GM04504 (cell line): ENCODE data around the gene MAP2K1.
"Not testable (repeated sequence)": the region's sequence is repeated elsewhere in the genome, so short reads cannot be mapped to it uniquely, and the experiment has no call there.

Experiments used
- DNase-seq: peaks from one replicate; pipeline ENCODE4 v3.0.0-alpha.2; 2012; ENCODE audit warnings: low read depth

Gene MAP2K1

GRCh38 chr15:66476535-66476934 lies 89.8 kb downstream of the MAP2K1 start:
- no peak for DNase-seq

GRCh38 chr15:66477011-66477410 lies 90.3 kb downstream of the MAP2K1 start:
- DNase-seq: no peak

- no peak for DNase-seq
These were observed 93.6 kb downstream of the MAP2K1 start for GRCh38 chr15:66480267-66480666.

GRCh38 chr15:66481107-66481856 lies 94.6 kb downstream of the MAP2K1 start:
- no peak for DNase-seq

DNA sequence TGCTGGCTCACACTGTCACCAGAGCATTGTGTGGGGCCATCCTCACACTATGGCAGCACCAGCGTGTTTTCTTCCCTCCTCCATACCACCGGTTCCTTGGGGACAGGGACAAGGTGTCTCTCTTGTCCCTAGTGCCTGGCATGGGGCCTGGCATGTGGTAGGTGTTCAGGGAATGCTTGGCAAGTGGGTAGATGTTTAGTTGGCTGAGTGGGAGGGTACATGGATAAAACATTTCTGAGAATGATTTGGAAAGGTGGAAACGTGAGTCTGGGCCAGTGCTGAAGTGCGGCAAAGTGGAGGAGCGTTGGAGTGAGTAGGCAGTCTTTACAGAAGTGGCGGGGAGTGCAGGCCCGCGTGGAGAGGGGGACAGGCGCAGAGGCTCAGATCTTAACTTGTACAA lies 95.8 kb downstream of the MAP2K1 start:
- no peak for DNase-seq

DNA sequence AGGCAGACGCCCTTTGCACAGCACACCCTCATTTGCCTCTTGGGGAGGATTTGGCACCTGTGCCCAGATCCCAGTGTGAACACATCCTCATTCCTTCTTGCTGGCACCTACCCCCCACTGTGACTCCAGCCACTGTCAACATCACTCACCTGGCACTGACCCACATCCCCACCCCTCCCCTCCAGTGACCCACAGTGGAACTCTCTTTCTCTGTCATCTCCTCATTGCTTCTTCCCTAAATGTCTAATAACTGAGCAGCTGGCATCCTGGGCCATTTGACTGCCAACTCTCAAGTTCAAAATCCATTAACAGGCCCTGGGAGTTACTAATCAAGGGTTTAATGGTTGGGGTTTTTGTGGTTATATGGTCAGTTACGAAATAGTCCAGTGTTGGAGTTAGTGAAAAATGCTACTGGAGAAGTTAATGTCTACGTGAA lies 96.4 kb downstream of the MAP2K1 start:
- DNase-seq: no peak

GRCh38 chr15:66484539-66485112 lies 97.9 kb downstream of the MAP2K1 start:
- DNase-seq: no peak

DNA sequence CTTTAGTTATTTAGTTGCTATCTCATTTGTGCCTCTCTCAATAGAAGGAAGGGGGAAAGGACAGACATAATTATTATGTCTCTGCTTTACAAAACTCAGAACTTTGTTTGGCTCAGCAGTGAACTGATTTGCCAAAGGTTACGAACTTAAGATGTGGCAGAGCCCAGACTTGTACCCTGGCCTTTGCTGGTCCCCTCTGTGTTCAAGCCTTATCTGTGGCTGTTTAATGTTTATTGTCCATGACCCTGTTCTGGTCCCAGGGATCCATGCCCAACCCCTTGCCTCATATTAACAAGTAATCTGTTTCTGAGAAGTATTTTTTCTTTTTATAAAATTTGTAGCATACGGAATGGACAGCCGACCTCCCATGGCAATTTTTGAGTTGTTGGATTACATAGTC lies 100.2 kb downstream of the MAP2K1 start:
- no peak for DNase-seq

DNA sequence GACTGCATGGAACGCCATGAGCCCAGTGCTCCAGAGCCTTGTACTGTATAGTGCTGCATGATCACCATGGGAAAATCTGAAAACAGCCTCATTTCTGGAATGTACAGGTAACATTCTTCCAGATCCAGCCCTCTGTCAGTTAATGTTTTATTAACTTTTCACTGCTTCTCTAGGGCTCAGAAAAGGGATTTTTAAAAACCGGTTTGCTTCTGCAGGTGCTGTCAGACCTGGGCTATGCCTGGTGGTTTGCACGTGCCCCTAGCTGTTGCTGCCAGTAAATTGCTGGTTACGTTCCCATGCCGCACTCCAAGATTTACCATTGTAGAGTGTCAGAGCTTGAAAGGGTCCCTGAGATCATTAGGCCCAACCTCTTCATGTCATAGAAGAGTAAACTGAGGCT lies 101.8 kb downstream of the MAP2K1 start:
- DNase-seq: no peak

DNA sequence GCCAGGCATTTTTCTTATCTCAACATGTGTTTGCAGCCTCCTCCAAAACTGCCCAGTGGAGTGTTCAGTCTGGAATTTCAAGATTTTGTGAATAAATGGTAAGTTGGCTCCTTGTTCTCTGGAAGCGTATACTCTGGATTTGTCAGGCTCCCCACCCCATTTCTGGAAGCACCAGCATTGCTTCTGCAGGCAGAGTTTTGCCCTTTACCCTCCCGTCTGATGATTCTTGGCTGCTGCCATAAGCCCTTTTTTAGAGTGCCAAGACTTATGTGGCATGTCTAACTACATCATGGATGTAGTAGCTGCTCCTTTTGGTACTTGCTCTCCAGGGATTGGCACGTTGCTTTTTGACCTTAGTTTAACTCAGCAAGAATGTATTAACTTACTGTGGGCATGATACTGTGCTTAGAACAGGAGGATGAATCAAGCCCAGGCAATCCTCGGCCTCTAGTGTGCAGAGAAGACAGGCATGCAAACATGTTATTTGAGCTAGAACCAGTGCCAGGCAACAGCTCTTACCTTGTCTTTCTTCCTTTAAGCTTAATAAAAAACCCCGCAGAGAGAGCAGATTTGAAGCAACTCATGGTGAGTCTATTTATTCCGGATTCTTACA lies 102.6 kb downstream of the MAP2K1 start:
- no peak for DNase-seq

GRCh38 chr15:66491846-66492245 lies 105.1 kb downstream of the MAP2K1 start:
- no peak for DNase-seq

DNA sequence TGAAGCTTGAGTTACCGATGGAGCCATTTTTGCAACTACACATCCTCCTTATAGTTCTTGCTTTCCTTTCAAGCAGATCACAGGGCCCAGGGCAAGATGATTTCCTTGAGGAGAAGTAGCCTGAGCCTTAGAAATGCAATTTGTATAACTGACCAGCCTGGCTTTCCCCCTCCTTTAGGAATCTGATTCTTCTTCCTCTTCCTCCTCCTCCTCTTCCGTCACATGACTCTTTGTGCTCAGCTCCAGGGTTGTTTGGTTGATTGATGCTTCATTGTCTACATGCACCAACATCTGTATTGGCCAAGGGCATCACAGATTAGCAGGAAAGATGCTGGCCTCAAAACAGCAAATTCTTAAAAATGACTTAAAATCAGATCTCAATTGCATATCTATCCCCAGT lies 107.5 kb downstream of the MAP2K1 start:
- no peak for DNase-seq

DNA sequence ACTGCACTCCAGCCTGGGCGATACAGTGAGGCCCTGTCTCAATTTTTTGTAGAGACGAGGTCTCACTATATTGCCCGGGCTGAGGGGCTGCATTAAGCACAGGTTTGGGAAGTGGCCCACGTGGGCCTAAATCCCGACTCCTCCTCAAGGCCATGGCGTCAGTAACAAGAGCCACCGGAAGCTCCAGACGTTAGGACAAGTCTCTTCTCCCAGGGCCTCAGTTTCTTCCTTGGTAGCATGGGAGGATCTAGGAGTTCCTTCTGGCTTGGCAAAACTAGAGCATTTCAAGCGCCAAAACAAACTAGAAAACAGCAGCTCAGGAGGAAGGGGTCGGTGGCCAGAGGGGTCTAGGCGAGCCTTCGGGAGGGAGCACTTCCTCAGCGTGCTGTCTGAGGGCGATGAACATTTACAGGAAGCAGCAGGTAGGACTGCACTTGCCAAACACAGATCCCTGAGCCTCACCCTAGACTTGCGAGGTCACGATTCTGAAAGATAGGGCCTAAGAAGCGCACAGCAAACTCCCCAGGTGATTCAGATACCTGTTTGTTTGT lies 110.3 kb downstream of the MAP2K1 start:
- no peak for DNase-seq

DNA sequence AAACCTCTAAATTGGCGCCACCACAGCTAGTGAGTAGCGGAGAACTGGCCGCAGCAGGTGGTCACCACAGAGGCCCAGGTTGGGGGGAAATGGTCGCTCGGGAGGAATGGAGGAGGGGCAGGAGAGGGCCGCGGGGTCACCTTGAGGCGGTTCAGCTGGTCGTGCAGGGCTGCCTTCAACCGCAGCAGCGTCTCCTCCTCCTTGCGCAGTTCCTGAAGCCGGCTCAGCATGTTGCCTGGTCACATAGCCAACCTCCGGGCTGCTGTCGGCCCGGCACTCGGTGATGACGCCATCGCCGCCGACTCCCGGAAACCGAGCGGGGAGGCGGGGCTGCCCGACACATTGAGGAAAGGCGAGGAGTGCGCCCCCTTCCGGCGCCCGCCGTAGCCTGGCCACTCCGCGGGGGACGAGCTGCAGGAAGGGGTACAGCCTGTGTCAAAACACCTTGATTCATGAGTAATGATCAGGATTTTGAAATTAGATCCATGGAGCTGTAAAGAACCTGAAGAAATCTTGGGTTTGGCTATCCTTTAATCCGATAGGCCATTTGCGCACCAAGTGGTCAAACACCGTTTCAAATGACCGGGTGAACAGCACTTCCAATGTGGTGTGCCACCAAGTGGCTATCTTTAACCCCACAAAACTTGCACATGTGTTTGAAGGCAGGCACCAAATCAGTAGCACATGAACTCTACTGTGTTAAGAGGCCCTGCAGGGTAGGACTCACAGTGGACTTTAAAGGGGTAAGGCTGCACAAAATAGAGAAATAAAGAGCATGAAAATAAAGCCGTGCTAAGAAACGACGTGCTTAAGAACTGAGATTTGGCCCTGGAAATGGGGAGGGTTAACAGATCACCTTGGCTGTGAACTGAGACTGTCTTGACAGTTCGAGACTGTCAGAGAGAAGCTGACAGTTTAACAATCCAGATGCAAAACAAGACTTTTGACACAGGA lies 111.1 kb downstream of the MAP2K1 start, which contains the start of gene SNAPC5:
Gene SNAPC5 (minus strand): TSS at position 261 of the 954 bp plus-strand sequence. CDS start 31 bp downstream, at position 230.
- DNase-seq: peak; percentile 87

- no peak for DNase-seq
These were observed 112.0 kb downstream of the MAP2K1 start for GRCh38 chr15:66498501-66499386.

DNA sequence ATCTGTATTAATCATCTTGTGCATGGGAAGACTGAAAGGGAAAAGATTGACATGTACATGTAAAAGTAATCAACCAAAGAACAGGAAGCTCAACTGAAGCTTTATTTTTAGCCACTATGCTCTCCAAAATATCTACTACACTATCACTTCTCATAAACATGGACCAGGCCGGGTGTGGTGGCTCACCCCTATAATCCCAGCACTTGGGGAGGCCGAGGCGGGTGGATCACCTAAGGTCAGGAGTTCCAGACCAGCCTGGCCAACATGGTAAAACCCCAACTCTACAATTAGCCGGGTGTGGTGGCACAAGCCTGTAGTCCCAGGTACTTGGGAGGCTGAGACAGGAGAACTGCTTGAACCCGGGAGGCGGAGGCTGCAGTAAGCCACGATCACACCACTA lies 113.6 kb downstream of the MAP2K1 start:
- DNase-seq: not testable (repeated sequence)

- DNase-seq: no peak
These were observed 115.8 kb downstream of the MAP2K1 start for GRCh38 chr15:66502491-66502890.

DNA sequence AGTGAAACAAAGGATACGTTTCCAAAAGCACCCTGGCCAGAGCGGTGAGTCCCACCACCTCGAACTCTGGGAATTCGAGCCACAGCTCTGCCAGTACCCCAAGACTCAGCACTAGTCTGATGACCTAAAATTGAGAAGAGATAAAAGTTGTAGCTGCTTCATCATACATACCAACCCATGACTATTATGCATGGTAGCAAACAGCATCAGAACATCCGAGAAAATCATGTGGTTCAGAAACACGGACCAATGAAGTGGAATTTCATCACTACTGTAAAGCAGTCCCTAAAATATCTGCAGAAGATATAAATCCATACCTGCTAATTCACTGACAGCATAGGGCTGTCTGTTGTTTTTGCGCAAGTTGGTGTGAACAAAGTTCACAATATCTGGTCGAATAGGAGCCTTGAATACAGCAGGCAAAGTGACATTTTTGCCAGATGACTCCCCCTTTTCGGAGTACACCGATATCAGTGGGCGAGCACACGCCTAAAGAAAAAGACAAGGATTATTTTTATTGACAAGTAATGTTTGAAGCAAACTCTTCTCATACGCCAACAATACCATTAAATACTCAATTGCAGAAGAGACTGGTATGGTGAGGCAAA lies 116.4 kb downstream of the MAP2K1 start:
- DNase-seq: not testable (repeated sequence)

- DNase-seq: no peak
These were observed 117.3 kb downstream of the MAP2K1 start for GRCh38 chr15:66503780-66504562.
